Muscle layer of colon (tissue), 2 donors: Measurements from ENCODE around the gene DNAJC16.

ENCODE experiments used
- H3K27ac ChIP-seq: one replicate; pipeline ENCODE4 v1.7.0; 2013; ENCODE audit warnings: low read depth, mild to moderate bottlenecking, low read length, moderate library complexity
- H3K27me3 ChIP-seq, 2 donors: one replicate each; pipeline ENCODE4 v1.7.0; 2013; ENCODE audit warnings: low read length in 2 of 2, mild to moderate bottlenecking in 2 of 2; ENCODE audit not compliant: insufficient read depth in 2 of 2, control insufficient read depth in 1 of 2
- H3K36me3 ChIP-seq: one replicate; pipeline ENCODE4 v1.7.0; 2013; ENCODE audit warnings: mild to moderate bottlenecking, low read length; ENCODE audit not compliant: insufficient read depth
- H3K4me1 ChIP-seq: one replicate; pipeline ENCODE4 v1.7.0; 2013; ENCODE audit warnings: mild to moderate bottlenecking, low read length; ENCODE audit not compliant: insufficient read depth
- H3K4me3 ChIP-seq, 2 donors: one replicate each; pipeline ENCODE4 v1.7.0; 2013; ENCODE audit warnings: low read length in 2 of 2, low read depth in 1 of 2, mild to moderate bottlenecking in 1 of 2, moderate library complexity in 1 of 2
- H3K9ac ChIP-seq: one replicate; pipeline ENCODE4 v1.7.0; 2013; ENCODE audit warnings: low read length
- H3K9me3 ChIP-seq: one replicate; pipeline ENCODE4 v1.7.0; 2013; ENCODE audit warnings: mild to moderate bottlenecking, low read length
- donor health status: abdominal sarcoma.
- donor health status: Adenocarcinoma of cecum.

DNAJC16 gene

GRCh38 chr1:15524283-15525049 is 2.2 kb upstream of the DNAJC16 start:
- H3K4me1 ChIP-seq: peaks cover 29% of the 10 kb centered on the region
- H3K36me3 ChIP-seq: no peaks in the 10 kb centered on the region
- no peak overlapping the region for H3K9ac ChIP-seq
- H3K27me3 ChIP-seq: no peaks in the 10 kb centered on the region
- H3K27ac ChIP-seq: peak overlapping the region; percentile 98
- H3K9me3 ChIP-seq: no peaks in the 10 kb centered on the region
- no peak overlapping the region for H3K4me3 ChIP-seq

DNA sequence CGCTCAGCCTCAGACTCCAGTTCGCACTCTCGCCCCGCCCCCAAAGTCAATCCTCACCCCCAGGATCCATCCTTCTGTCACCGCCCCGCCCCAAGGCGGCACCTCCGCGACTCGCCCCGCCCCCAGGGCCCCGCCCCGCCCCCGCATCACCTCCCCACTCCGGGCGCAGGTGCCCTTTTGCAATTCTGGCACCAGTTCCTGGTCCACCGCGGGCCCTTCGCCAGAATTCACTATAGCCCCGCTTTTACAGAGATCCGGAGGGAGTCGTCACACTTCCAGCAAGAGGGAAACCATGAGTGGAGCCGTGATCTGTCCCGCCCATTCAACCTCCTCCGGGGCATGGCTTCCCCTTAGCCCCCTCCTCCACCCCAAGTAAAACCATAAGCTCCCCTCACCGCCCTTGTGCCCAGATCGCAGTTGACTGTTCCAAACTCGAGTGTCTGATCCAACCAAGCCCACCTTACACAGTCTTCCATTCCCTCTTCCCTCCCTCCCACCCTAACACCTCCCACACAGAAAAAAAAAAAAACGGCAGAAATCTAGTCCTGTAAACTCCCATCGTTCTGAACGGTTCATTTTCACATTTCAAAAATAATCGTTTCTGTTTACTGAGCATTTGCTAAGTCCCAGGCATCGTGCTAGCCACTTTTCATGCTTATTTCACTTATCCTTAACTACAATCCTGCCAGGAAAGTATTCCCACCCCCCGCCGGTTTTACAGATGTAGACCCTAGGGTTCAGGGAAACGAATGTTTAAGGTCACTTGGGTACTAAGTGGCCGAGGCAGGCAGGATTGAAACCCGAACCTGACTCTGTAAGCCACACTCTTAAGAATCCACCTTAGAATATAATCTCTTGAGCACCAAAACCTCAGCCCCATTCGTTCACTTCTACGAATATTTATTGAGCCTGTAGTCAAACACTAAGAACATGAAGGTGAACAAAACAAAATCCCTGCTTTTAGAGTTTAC is 1.3 kb upstream of the DNAJC16 start:
- Histone ChIP-seq H3K27me3 (no peaks in the 10 kb centered on the region), H3K36me3 (no peaks in the 10 kb centered on the region), H3K9ac (peak overlapping the region; percentile 47), H3K9me3 (no peaks in the 10 kb centered on the region), H3K4me1 (peaks cover 29% of the 10 kb centered on the region), H3K4me3 (peak overlapping the region; percentile 54 to 97), H3K27ac (peak overlapping the region; percentile 91)

- Histone ChIP-seq H3K36me3 (no peaks in the 10 kb centered on the region), H3K4me1 (peaks cover 29% of the 10 kb centered on the region), H3K9ac (peak overlapping the region; percentile 47), H3K4me3 (peak overlapping the region in 1 of 2 donors; percentile 97), H3K27me3 (no peaks in the 10 kb centered on the region), H3K27ac (peak overlapping the region; percentile 91), H3K9me3 (no peaks in the 10 kb centered on the region)
Observed at GRCh38 chr1:15526021-15526489, 593 bp upstream of the DNAJC16 start.

GRCh38 chr1:15531003-15531402 is 4.4 kb downstream of the DNAJC16 start:
- no peaks in the 10 kb centered on the region for H3K36me3 ChIP-seq
- H3K27ac ChIP-seq: no peak overlapping the region
- H3K27me3 ChIP-seq: no peaks in the 10 kb centered on the region
- H3K4me1 ChIP-seq: peaks cover 13% of the 10 kb centered on the region
- H3K9me3 ChIP-seq: no peaks in the 10 kb centered on the region
- H3K4me3 ChIP-seq: no peak overlapping the region
- H3K9ac ChIP-seq: no peak overlapping the region

- Histone ChIP-seq H3K9me3 (no peaks in the 10 kb centered on the region), H3K36me3 (peaks cover 5% of the 10 kb centered on the region), H3K27me3 (no peaks in the 10 kb centered on the region), H3K4me3 (no peak overlapping the region), H3K27ac (no peak overlapping the region), H3K4me1 (peaks cover 9% of the 10 kb centered on the region), H3K9ac (no peak overlapping the region)
Observed at GRCh38 chr1:15531682-15532081, 5.0 kb downstream of the DNAJC16 start.

GRCh38 chr1:15538771-15539170 is 12.1 kb downstream of the DNAJC16 start:
- Histone ChIP-seq H3K27ac (no peak overlapping the region), H3K4me1 (no peaks in the 10 kb centered on the region), H3K27me3 (no peaks in the 10 kb centered on the region), H3K9me3 (no peaks in the 10 kb centered on the region), H3K36me3 (peaks cover 58% of the 10 kb centered on the region), H3K4me3 (no peak overlapping the region), H3K9ac (no peak overlapping the region)

- Histone ChIP-seq H3K36me3 (peaks cover 68% of the 10 kb centered on the region), H3K27me3 (no peaks in the 10 kb centered on the region), H3K9ac (no peak overlapping the region), H3K4me3 (no peak overlapping the region), H3K27ac (no peak overlapping the region), H3K9me3 (no peaks in the 10 kb centered on the region), H3K4me1 (no peaks in the 10 kb centered on the region)
Observed at GRCh38 chr1:15540186-15540585, 13.5 kb downstream of the DNAJC16 start.

DNA sequence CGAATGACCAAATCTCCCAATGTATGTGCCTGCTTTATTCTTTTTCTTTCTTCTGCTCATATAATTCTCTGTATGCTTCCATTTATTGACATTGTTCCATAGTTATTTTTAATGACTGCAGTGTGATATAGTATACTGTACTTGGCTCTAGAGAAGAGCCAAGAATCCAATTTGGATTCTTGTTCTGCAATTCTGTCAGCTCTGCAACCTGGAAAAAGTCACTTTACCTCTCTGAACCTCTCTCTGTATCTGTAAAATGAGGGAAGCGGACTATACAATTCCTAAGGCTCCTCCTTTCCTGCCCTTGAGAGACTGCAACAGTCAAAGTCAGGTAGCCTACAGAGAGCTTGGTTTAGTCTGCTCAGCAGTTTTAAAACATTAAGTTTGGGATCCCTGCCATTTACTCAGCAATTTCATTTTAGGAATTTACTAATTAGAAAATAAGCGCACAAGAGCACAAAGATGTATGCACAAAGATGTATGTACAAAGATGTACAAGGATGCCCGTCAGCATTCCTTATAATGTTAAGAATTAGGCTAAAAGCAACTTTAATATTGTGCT is 14.7 kb downstream of the DNAJC16 start:
- Histone ChIP-seq H3K27ac (no peak overlapping the region), H3K4me1 (no peaks in the 10 kb centered on the region), H3K36me3 (peaks cover 71% of the 10 kb centered on the region), H3K9me3 (no peaks in the 10 kb centered on the region), H3K9ac (no peak overlapping the region), H3K4me3 (no peak overlapping the region), H3K27me3 (no peaks in the 10 kb centered on the region)

DNA sequence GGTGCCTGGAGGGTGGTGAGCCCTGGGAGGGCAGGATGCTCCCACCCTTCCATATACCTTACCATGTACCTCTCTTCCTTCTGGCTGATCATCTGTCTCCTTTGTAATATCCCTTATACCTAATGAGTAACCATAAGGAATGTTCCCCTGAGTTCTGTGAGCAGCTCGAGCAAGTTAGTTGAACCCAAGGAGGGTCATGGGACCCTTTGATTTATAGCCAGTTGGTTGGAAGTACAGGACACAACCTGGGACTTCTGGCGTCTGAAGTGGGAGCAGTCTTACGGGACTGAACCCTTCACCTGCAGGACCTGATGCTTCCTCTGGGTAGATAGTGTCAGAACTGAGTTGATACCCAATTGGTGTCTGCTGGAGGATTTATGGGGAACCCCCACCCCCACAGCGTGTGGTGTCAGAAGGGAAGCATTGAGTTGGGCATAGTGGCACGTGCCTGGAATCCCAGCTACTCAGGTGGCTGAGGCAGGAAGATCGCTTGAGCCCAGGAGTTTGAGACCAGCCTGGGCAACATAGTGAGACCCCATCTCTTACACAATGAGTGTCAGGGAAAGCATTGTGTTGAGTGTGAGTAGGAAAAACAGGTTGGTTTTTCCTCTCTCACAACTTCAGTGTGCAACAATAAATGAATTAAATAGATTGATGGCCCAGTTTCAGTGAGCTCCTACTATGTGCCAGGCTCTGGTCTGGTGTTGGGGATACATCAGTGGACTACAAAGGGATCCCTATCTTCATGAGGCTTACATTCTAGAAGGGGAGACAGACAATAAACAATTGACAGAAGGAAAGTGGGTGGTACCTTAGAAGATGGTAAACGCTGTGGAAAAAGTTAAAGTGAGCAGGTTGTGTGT is 16.0 kb downstream of the DNAJC16 start:
- Histone ChIP-seq H3K27ac (no peak overlapping the region), H3K4me3 (no peak overlapping the region), H3K9me3 (no peaks in the 10 kb centered on the region), H3K9ac (no peak overlapping the region), H3K36me3 (peaks cover 64% of the 10 kb centered on the region), H3K4me1 (no peaks in the 10 kb centered on the region), H3K27me3 (no peaks in the 10 kb centered on the region)

DNA sequence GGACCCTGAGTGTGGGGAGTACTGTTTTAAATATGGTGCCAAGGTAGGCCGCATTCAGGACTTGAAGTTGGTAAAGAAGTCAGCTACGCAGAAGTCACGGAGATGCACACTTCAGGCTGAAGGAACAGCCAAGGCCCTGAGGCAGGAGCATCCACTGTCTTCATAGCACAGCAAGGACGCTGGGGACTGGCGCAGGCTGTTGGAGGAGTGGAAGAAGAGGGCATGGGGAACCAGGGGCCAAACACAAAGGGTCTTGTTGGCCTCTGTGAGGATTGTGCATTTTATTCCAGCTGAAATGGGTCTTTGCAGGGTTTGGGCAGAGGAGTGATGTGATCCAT is 16.6 kb downstream of the DNAJC16 start:
- Histone ChIP-seq H3K36me3 (peaks cover 64% of the 10 kb centered on the region), H3K4me1 (no peaks in the 10 kb centered on the region), H3K9ac (no peak overlapping the region), H3K27me3 (no peaks in the 10 kb centered on the region), H3K4me3 (no peak overlapping the region), H3K27ac (no peak overlapping the region), H3K9me3 (no peaks in the 10 kb centered on the region)
